K562 (cell line): ENCODE data around the gene NIPAL4.

Experiments
- ELK1 ChIP-seq: sonication (generic); formaldehyde crosslinking; IDR thresholded peaks from 2 replicates; pipeline ENCODE4 v1.8.1; 2022; ENCODE audit warnings: missing genetic modification reagents
- NFIC ChIP-seq: fragments of 450-650 bp; IDR thresholded peaks from 2 replicates; pipeline ENCODE4 v1.6.1; 2017; ENCODE audit warnings: mild to moderate bottlenecking, inconsistent platforms
- NRF1 ChIP-seq, 2 experiments: fragments of 450-650 bp; IDR thresholded peaks in 1 of 2; conservative IDR thresholded peaks in 1 of 2; 2 replicates each; pipeline ENCODE4 v1.6.1; 2014; ENCODE audit warnings: mild to moderate bottlenecking in 2 of 2
- POLR2A ChIP-seq: fragments of 450-650 bp; conservative IDR thresholded peaks from 2 replicates; pipeline ENCODE4 v1.6.1; 2016
- ZNF274 ChIP-seq: IDR thresholded peaks from 2 replicates; pipeline ENCODE4 v1.6.1; 2011; ENCODE audit warnings: low read depth, mild to moderate bottlenecking, low read length, moderate library complexity, borderline replicate concordance

DNA sequence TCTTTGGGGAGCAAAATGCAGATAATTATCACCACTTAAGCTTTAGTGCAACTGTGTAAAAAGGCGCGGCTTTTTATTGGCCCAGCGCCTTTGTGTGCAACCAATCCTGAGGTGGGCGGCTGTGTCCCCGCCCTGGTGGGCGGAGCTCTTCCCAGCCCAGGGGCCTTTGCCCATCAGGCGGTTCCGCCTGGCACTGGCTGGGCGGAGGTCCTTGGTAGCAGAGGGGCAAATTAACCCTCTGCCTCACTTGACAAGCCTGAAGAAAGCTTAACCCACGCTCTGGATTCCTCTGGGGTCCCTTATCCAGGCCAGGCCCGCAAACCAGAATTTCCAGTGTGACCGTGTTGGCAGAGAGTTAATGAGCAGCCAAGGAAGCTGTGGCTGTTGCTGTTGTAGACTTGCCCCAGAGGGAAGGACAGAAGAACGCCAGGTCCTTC is 12.8 kb upstream of the NIPAL4 start:
- no peak for TF ChIP-seq ELK1
- no peak for TF ChIP-seq NRF1 (conservative IDR thresholded peaks at IDR 0.05 in 1 of 2, IDR thresholded peaks at IDR 0.05 in 1 of 2)
- no peak for TF ChIP-seq ZNF274
- TF ChIP-seq NFIC = no peak
- no peak for TF ChIP-seq POLR2A
